ENCODE measurements around the gene GARIN5A. TPM values are rescaled to one million over a fixed set of nuclear protein-coding genes. Genes with fewer than 3 reads are reported as not detected.

Gene GARIN5A
- total RNA-seq, 1 donor, result 0.36 TPM

GRCh38 chr19:50497022-50497405, 20.4 kb upstream of the GARIN5A start:
- Histone ChIP-seq H3K36me3 (ENCODE audit: insufficient read depth, low read length) (no peaks in the 10 kb centered on the region), H3K9me3 (ENCODE audit: low read depth, low read length) (no peaks in the 10 kb centered on the region), H2AFZ (ENCODE audit: low read length) (no peak overlapping the region), H4K20me1 (ENCODE audit: insufficient read depth, low read length) (no peaks in the 10 kb centered on the region), H3K4me3 (ENCODE audit: insufficient read depth, low read length) (no peak overlapping the region), H3K4me1 (ENCODE audit: insufficient read depth, low read length) (no peaks in the 10 kb centered on the region), H3K27ac (ENCODE audit: low read depth, low read length) (no peak overlapping the region), H3K79me2 (ENCODE audit: insufficient read depth, low read length) (no peaks in the 10 kb centered on the region), H3K27me3 (ENCODE audit: insufficient read depth, low read length) (peaks cover 5% of the 10 kb centered on the region), H3K4me2 (ENCODE audit: insufficient read depth, low read length) (no peak overlapping the region)
- no peak for DNase-seq (ENCODE audit: insufficient read length, low spot score, missing footprints)
- no peak for TF ChIP-seq CTCF (IDR thresholded peaks at IDR 0.05; ENCODE audit: extremely low read depth, low read depth, low read length)

- Histone ChIP-seq H3K4me3 (ENCODE audit: insufficient read depth, low read length) (no peak overlapping the region), H3K4me1 (ENCODE audit: insufficient read depth, low read length) (no peaks in the 10 kb centered on the region), H4K20me1 (ENCODE audit: insufficient read depth, low read length) (no peaks in the 10 kb centered on the region), H2AFZ (ENCODE audit: low read length) (no peak overlapping the region), H3K27me3 (ENCODE audit: insufficient read depth, low read length) (peaks cover 11% of the 10 kb centered on the region), H3K9me3 (ENCODE audit: low read depth, low read length) (no peaks in the 10 kb centered on the region), H3K27ac (ENCODE audit: low read depth, low read length) (no peak overlapping the region), H3K79me2 (ENCODE audit: insufficient read depth, low read length) (no peaks in the 10 kb centered on the region), H3K36me3 (ENCODE audit: insufficient read depth, low read length) (no peaks in the 10 kb centered on the region), H3K4me2 (ENCODE audit: insufficient read depth, low read length) (no peak overlapping the region)
- TF ChIP-seq CTCF (IDR thresholded peaks at IDR 0.05; ENCODE audit: extremely low read depth, low read depth, low read length), result no peak
- no peak for DNase-seq (ENCODE audit: insufficient read length, low spot score, missing footprints)
These were observed 19.8 kb upstream of the GARIN5A start for GRCh38 chr19:50496189-50497021.

- TF ChIP-seq CTCF (IDR thresholded peaks at IDR 0.05; ENCODE audit: extremely low read depth, low read depth, low read length), result no peak
- Histone ChIP-seq H3K9me3 (ENCODE audit: low read depth, low read length) (no peaks in the 10 kb centered on the region), H3K4me3 (ENCODE audit: insufficient read depth, low read length) (no peak overlapping the region), H3K27me3 (ENCODE audit: insufficient read depth, low read length) (peaks cover 19% of the 10 kb centered on the region), H3K36me3 (ENCODE audit: insufficient read depth, low read length) (no peaks in the 10 kb centered on the region), H2AFZ (ENCODE audit: low read length) (no peak overlapping the region), H3K79me2 (ENCODE audit: insufficient read depth, low read length) (no peaks in the 10 kb centered on the region), H3K4me1 (ENCODE audit: insufficient read depth, low read length) (no peaks in the 10 kb centered on the region), H4K20me1 (ENCODE audit: insufficient read depth, low read length) (no peaks in the 10 kb centered on the region), H3K27ac (ENCODE audit: low read depth, low read length) (no peak overlapping the region), H3K4me2 (ENCODE audit: insufficient read depth, low read length) (no peak overlapping the region)
- no peak for DNase-seq (ENCODE audit: insufficient read length, low spot score, missing footprints)
These were observed 18.4 kb upstream of the GARIN5A start for GRCh38 chr19:50495020-50495531.

- no peak for TF ChIP-seq CTCF (IDR thresholded peaks at IDR 0.05; ENCODE audit: extremely low read depth, low read depth, low read length)
- no peaks in the 10 kb centered on the region for H3K36me3 ChIP-seq (ENCODE audit: insufficient read depth, low read length)
- H3K79me2 ChIP-seq (ENCODE audit: insufficient read depth, low read length), result no peaks in the 10 kb centered on the region
- no peak overlapping the region for H3K27ac ChIP-seq (ENCODE audit: low read depth, low read length)
- no peak for DNase-seq (ENCODE audit: insufficient read length, low spot score, missing footprints)
- no peaks in the 10 kb centered on the region for H3K9me3 ChIP-seq (ENCODE audit: low read depth, low read length)
- H3K4me2 ChIP-seq (ENCODE audit: insufficient read depth, low read length), result no peak overlapping the region
- H3K4me1 ChIP-seq (ENCODE audit: insufficient read depth, low read length), result no peaks in the 10 kb centered on the region
- H2AFZ ChIP-seq (ENCODE audit: low read length), result no peak overlapping the region
- H4K20me1 ChIP-seq (ENCODE audit: insufficient read depth, low read length), result no peaks in the 10 kb centered on the region
- H3K4me3 ChIP-seq (ENCODE audit: insufficient read depth, low read length), result no peak overlapping the region
- peaks cover 19% of the 10 kb centered on the region for H3K27me3 ChIP-seq (ENCODE audit: insufficient read depth, low read length)
These were observed 17.8 kb upstream of the GARIN5A start for GRCh38 chr19:50494186-50495019.
